CD14-positive monocyte (primary cell): Measurements from ENCODE around the gene ZBED4. TPM values are rescaled to one million over a fixed set of nuclear protein-coding genes. Genes with fewer than 3 reads are reported as not detected.

Experiments
- DNase-seq, 3 donors: peaks; one replicate each; pipeline ENCODE4 v3.0.0-alpha.2; 2011 to 2022
- H2AFZ ChIP-seq: 2 replicates; pipeline ENCODE4 v1.6.0; 2012; ENCODE audit warnings: mild to moderate bottlenecking, low read depth, low read length, inconsistent platforms; ENCODE audit not compliant: insufficient read depth, poor library complexity, severe bottlenecking
- H3K27ac ChIP-seq, 2 donors: 1 replicate in 1 of 2; 2 replicates in 1 of 2; pipeline ENCODE4 v1.5.1; 2012 to 2013; ENCODE audit warnings: low read length in 2 of 2, control low read depth in 1 of 2, inconsistent platforms in 1 of 2, low read depth in 1 of 2, mild to moderate bottlenecking in 1 of 2
- H3K27me3 ChIP-seq, 2 donors: one replicate each; pipeline versions ENCODE4 v1.6.0 to v1.6.1; 2011 to 2013; ENCODE audit warnings: low read length in 2 of 2; ENCODE audit not compliant: control insufficient read depth in 2 of 2, insufficient read depth in 2 of 2
- H3K36me3 ChIP-seq, 2 donors: replicated peaks in 1 of 2; 1 replicate in 1 of 2; 2 replicates in 1 of 2; pipeline versions ENCODE4 v1.5.1 to v1.6.1; 2012 to 2013; ENCODE audit warnings: low read length in 2 of 2, control low read depth in 1 of 2, inconsistent platforms in 1 of 2, mild to moderate bottlenecking in 1 of 2; ENCODE audit not compliant: insufficient read depth in 2 of 2, control insufficient read depth in 1 of 2
- H3K4me1 ChIP-seq, 2 donors: 1 replicate in 1 of 2; 2 replicates in 1 of 2; pipeline versions ENCODE4 v1.5.1 to v1.6.1; 2012 to 2013; ENCODE audit warnings: low read length in 2 of 2, control low read depth in 1 of 2, inconsistent platforms in 1 of 2, mild to moderate bottlenecking in 1 of 2, moderate library complexity in 1 of 2; ENCODE audit not compliant: insufficient read depth in 2 of 2, control insufficient read depth in 1 of 2
- H3K4me2 ChIP-seq: replicated peaks from 2 replicates; pipeline ENCODE3; 2012; ENCODE audit warnings: low read length, moderate library complexity, mild to moderate bottlenecking; ENCODE audit not compliant: poor library complexity, severe bottlenecking; ENCODE audit errors: extremely low read depth
- H3K4me3 ChIP-seq, 3 experiments: fragments of 200-600 bp in 1 of 3; sonication (generic) in 1 of 3; replicated peaks in 1 of 3; 1 replicate in 2 of 3; 2 replicates in 1 of 3; pipeline ENCODE4 v1.5.1; 2011 to 2013; ENCODE audit warnings: low read length in 3 of 3, mild to moderate bottlenecking in 3 of 3, control low read depth in 2 of 3, low read depth in 2 of 3, inconsistent platforms in 1 of 3, moderate library complexity in 1 of 3
- H3K79me2 ChIP-seq: 2 replicates; pipeline ENCODE4 v1.6.0; 2012; ENCODE audit warnings: mild to moderate bottlenecking, control low read depth, inconsistent platforms, low read length, moderate library complexity; ENCODE audit not compliant: insufficient read depth
- H3K9ac ChIP-seq: 2 replicates; pipeline ENCODE4 v1.6.0; 2017; ENCODE audit warnings: low read length, mild to moderate bottlenecking; ENCODE audit not compliant: insufficient read depth, poor library complexity, severe bottlenecking
- H3K9me3 ChIP-seq, 2 donors: replicated peaks in 1 of 2; 1 replicate in 1 of 2; 2 replicates in 1 of 2; pipeline versions ENCODE4 v1.5.1 to v1.6.1; 2012 to 2013; ENCODE audit warnings: low read length in 2 of 2, control low read depth in 1 of 2; ENCODE audit not compliant: control insufficient read depth in 1 of 2, insufficient read depth in 1 of 2
- H4K20me1 ChIP-seq: 2 replicates; pipeline ENCODE4 v1.6.0; 2012; ENCODE audit warnings: mild to moderate bottlenecking, low read length, control low read depth, moderate library complexity; ENCODE audit not compliant: insufficient read depth
- H3K27ac Mint-ChIP-seq, 7 donors: one replicate each; pipeline ENCODE4 v1.8.0; 2020; ENCODE audit warnings: mild to moderate bottlenecking in 7 of 7, mixed read lengths in 7 of 7, moderate library complexity in 6 of 7, inconsistent platforms in 2 of 7
- H3K27me3 Mint-ChIP-seq, 3 donors: one replicate each; pipeline ENCODE4 v1.8.0; 2021 to 2022; ENCODE audit warnings: low read depth in 3 of 3, mild to moderate bottlenecking in 3 of 3, mixed read lengths in 3 of 3, moderate library complexity in 3 of 3, inconsistent platforms in 1 of 3
- H3K36me3 Mint-ChIP-seq, 2 donors: one replicate each; pipeline ENCODE4 v1.8.0; 2020; ENCODE audit warnings: mixed read lengths in 2 of 2, inconsistent platforms in 1 of 2, mild to moderate bottlenecking in 1 of 2
- H3K4me1 Mint-ChIP-seq: one replicate; pipeline ENCODE4 v1.8.0; 2020; ENCODE audit warnings: mild to moderate bottlenecking, mixed read lengths
- H3K4me3 Mint-ChIP-seq, 2 donors: one replicate each; pipeline ENCODE4 v1.8.0; 2020; ENCODE audit warnings: mild to moderate bottlenecking in 2 of 2, mixed read lengths in 2 of 2, moderate library complexity in 1 of 2
- H3K9me3 Mint-ChIP-seq, 7 donors: one replicate each; pipeline ENCODE4 v1.8.0; 2020 to 2022; ENCODE audit warnings: mixed read lengths in 7 of 7, mild to moderate bottlenecking in 6 of 7, moderate library complexity in 6 of 7, inconsistent platforms in 2 of 7
- WGBS: methylation state at CpG from one replicate; pipeline ENCODE4 v1.1.5; 2013; ENCODE audit warnings: missing lambda C conversion rate; ENCODE audit not compliant: insufficient coverage; 5-methylcytosine and 5-hydroxymethylcytosine counted together
- intact Hi-C, 2 donors: fragments of 100-400 bp; cut with micrococcal nuclease; formaldehyde crosslinking; loops; one replicate each; pipeline versions ENCODE4 v1.15.0 to v1.15.1; 2023
- polyA plus RNA-seq, 3 donors: library from polyadenylated mRNA; depleted of rRNA in 1 of 3; unstranded in 2 of 3; stranded (reverse) in 1 of 3; fragments of 300-500 nt in 2 of 3; fragments of >200 nt in 1 of 3; fragmentation: Illumina TruSeq in 2 of 3; gene quantifications; 1 replicate in 2 of 3; 2 replicates in 1 of 3; pipeline ENCODE4 v1.2.3, GENCODE V29; 2012 to 2021
- TF ChIP-seq, protein P1 (sequence below): fragments of 200-600 bp; IDR thresholded peaks from one replicate; pipeline ENCODE4 v1.8.0; 2022; ENCODE audit warnings: antibody characterized with exemption, mild to moderate bottlenecking

Gene ZBED4
- polyA plus RNA-seq, 3 donors: 3.8 to 8.2 (median 5.7) TPM

DNA sequence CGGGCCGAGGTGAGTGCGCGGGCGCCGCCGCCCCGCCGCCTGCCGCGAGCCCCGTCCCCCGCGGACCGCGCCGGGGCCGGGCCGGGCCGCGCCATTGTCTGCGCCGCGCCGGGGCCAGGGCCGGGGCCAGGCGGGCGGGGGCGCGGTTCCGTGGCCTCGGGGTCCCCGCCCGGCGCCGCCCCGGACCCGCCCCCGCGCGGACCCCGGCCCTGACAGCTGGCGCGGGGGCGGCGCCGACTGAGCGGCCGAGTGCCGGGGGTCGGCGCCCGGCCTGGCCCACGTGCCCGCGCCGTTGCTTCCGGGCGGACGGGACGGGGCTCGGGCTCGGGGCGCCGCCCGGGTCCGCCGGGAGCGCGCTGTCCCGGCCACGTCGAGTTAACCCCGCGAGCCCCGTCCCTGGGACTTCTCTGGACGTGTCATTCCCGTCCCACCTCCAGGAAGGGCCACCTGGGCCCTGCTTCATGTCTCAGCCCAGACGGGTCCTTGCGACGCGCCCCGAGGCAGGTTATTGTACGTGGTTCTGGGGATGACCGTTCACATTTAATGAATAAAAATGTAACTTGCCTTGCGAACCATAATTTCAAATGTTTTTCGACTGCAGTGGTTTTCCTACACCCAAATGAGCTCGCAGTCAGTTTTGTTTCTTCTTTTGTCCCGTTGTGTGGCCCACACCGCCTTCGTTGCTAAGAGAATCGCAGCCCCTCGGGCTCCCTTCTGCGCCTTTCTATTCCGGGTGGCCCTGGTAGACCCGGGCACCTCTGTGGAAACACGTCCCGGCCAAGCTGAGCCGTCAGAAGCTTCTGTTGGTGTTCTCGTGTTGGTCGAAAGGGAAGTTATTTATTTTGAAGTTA, 562 bp downstream of the ZBED4 start:
- WGBS: under 1% methylated on average over 96 of the region's 101 CpGs
- Histone ChIP-seq H3K36me3 (no peaks in the 10 kb centered on the region), H4K20me1 (peaks cover 48% of the 10 kb centered on the region), H3K9ac (peak overlapping the region; percentile 74), H3K79me2 (peaks cover 51% of the 10 kb centered on the region), H3K4me3 (peak overlapping the region; percentile 64 to 84 (median 78)), H3K4me1 (peaks cover 33 to 48% of the 10 kb centered on the region in 2 donors), H2AFZ (peak overlapping the region; percentile 55), H3K9me3 (no peaks in the 10 kb centered on the region), H3K27me3 (no peaks in the 10 kb centered on the region), H3K27ac (peak overlapping the region; percentile 32 to 84), H3K4me2 (peak overlapping the region; percentile 95)
- Mint-ChIP-seq H3K9me3 (no peaks in the 10 kb centered on the region), H3K36me3 (peaks cover 5 to 14% of the 10 kb centered on the region in 2 donors), H3K27ac (peak overlapping the region; percentile 87 to 95 (median 90)), H3K4me3 (peak overlapping the region; percentile 96 to 97), H3K27me3 (peaks cover 0 to 13% (median 7%) of the 10 kb centered on the region in 3 donors), H3K4me1 (peaks cover 51% of the 10 kb centered on the region)
- intact Hi-C loops: loop anchor here in 1 of 2 donors (2.0 kb wide), 1 partner anchor 65 kb away; no protein-coding TSS in a partner anchor
- TF ChIP-seq, protein P1, sequence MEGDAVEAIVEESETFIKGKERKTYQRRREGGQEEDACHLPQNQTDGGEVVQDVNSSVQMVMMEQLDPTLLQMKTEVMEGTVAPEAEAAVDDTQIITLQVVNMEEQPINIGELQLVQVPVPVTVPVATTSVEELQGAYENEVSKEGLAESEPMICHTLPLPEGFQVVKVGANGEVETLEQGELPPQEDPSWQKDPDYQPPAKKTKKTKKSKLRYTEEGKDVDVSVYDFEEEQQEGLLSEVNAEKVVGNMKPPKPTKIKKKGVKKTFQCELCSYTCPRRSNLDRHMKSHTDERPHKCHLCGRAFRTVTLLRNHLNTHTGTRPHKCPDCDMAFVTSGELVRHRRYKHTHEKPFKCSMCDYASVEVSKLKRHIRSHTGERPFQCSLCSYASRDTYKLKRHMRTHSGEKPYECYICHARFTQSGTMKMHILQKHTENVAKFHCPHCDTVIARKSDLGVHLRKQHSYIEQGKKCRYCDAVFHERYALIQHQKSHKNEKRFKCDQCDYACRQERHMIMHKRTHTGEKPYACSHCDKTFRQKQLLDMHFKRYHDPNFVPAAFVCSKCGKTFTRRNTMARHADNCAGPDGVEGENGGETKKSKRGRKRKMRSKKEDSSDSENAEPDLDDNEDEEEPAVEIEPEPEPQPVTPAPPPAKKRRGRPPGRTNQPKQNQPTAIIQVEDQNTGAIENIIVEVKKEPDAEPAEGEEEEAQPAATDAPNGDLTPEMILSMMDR: no peak
- peak in 1 of 3 donors; percentile 22 for DNase-seq

DNA sequence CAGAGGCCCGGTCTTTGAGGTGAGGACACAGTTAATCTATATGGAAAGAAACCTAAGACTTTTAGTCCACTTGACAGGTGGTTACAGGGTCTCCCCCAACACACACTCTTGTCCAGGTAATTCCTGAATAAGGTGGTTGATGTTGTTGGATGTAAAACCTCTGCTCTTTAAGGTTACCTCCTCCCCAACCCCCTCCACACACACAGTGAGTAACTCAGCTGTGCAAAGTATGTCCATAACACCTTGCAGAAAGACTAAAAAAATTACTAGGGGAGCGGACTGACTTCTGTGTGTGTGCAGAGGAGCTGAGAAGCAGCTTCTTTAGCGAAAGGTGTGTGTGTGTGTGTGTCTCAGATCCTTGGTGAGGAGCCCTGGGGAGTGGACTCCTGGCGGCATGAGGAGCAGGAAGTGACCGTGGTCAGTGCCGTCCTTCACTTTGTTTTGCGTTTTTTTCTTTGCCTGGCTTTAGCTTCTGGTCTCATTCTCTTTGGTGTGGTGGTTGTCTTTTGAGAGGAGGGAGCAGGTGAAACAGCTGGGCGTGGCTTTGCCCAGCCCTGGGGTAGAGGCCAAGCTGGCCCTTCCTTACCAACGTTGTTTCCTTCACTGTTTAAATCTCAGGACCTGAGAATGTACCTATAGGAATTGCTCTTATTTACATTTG, 1.7 kb downstream of the ZBED4 start:
- H3K27me3 ChIP-seq: no peaks in the 10 kb centered on the region
- Mint-ChIP-seq H3K27ac (peak overlapping the region in 6 of 7 donors; percentile 22 to 89 (median 62)), H3K4me1 (peaks cover 47% of the 10 kb centered on the region), H3K27me3 (peaks cover 0 to 7% (median 6%) of the 10 kb centered on the region in 3 donors), H3K4me3 (peak overlapping the region; percentile 96 to 97), H3K36me3 (peaks cover 5 to 14% of the 10 kb centered on the region in 2 donors), H3K9me3 (no peaks in the 10 kb centered on the region)
- peak overlapping the region; percentile 95 for H3K4me2 ChIP-seq
- peak overlapping the region; percentile 74 for H3K9ac ChIP-seq
- H3K27ac ChIP-seq: peak overlapping the region in 1 of 2 donors; percentile 84
- no peaks in the 10 kb centered on the region for H3K36me3 ChIP-seq
- peak overlapping the region in 2 of 3 experiments; percentile 78 to 84 for H3K4me3 ChIP-seq
- TF ChIP-seq, protein P1: no peak
- H3K4me1 ChIP-seq: peaks cover 25 to 36% of the 10 kb centered on the region in 2 donors
- H3K9me3 ChIP-seq: no peaks in the 10 kb centered on the region
- intact Hi-C loops: no loop called here
- no peak for DNase-seq
- 42% methylated on average over 4 of the region's 9 CpGs for WGBS
- H4K20me1 ChIP-seq: peaks cover 50% of the 10 kb centered on the region
- H2AFZ ChIP-seq: no peak overlapping the region
- H3K79me2 ChIP-seq: peaks cover 63% of the 10 kb centered on the region
